ENCODE measurements around the gene CT47C1.

Gene CT47C1

DNA sequence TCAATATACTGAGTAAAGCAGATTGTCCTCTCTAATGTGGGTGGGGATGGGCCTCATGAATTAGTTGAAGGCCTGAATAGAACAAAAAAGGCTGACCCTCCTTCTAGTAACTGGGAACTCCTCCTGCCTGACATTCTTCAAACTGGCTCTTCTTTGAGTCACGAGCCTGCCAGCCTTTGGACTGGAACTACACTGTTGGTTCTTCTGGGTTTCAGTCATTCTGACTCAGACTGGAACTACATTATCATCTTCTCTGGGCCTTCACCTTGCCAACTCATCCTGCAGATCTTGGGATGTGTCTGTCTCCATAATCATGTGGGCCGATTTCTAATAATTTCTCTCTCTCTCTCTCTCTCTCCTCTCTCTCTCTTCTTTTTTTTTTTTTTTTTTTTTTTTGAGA, 26.9 kb upstream of the CT47C1 start:
- no peak overlapping the region for H3K4me3 ChIP-seq (replicated peaks; ENCODE audit: insufficient read depth, low read length)
- TF ChIP-seq SPI1 (IDR thresholded peaks at IDR 0.05; ENCODE audit: borderline replicate concordance, low read depth), result no peak
- TF ChIP-seq POLR2AphosphoS5 (IDR thresholded peaks at IDR 0.05; ENCODE audit: low read depth), result no peak
- TF ChIP-seq, protein P1, sequence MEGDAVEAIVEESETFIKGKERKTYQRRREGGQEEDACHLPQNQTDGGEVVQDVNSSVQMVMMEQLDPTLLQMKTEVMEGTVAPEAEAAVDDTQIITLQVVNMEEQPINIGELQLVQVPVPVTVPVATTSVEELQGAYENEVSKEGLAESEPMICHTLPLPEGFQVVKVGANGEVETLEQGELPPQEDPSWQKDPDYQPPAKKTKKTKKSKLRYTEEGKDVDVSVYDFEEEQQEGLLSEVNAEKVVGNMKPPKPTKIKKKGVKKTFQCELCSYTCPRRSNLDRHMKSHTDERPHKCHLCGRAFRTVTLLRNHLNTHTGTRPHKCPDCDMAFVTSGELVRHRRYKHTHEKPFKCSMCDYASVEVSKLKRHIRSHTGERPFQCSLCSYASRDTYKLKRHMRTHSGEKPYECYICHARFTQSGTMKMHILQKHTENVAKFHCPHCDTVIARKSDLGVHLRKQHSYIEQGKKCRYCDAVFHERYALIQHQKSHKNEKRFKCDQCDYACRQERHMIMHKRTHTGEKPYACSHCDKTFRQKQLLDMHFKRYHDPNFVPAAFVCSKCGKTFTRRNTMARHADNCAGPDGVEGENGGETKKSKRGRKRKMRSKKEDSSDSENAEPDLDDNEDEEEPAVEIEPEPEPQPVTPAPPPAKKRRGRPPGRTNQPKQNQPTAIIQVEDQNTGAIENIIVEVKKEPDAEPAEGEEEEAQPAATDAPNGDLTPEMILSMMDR (IDR thresholded peaks at IDR 0.05; ENCODE audit: insufficient read depth, low read length), result no peak
- TF ChIP-seq GABPA (IDR thresholded peaks at IDR 0.05; ENCODE audit: low read depth), result no peak
- TF ChIP-seq, protein P2, sequence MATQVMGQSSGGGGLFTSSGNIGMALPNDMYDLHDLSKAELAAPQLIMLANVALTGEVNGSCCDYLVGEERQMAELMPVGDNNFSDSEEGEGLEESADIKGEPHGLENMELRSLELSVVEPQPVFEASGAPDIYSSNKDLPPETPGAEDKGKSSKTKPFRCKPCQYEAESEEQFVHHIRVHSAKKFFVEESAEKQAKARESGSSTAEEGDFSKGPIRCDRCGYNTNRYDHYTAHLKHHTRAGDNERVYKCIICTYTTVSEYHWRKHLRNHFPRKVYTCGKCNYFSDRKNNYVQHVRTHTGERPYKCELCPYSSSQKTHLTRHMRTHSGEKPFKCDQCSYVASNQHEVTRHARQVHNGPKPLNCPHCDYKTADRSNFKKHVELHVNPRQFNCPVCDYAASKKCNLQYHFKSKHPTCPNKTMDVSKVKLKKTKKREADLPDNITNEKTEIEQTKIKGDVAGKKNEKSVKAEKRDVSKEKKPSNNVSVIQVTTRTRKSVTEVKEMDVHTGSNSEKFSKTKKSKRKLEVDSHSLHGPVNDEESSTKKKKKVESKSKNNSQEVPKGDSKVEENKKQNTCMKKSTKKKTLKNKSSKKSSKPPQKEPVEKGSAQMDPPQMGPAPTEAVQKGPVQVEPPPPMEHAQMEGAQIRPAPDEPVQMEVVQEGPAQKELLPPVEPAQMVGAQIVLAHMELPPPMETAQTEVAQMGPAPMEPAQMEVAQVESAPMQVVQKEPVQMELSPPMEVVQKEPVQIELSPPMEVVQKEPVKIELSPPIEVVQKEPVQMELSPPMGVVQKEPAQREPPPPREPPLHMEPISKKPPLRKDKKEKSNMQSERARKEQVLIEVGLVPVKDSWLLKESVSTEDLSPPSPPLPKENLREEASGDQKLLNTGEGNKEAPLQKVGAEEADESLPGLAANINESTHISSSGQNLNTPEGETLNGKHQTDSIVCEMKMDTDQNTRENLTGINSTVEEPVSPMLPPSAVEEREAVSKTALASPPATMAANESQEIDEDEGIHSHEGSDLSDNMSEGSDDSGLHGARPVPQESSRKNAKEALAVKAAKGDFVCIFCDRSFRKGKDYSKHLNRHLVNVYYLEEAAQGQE (IDR thresholded peaks at IDR 0.05; ENCODE audit: insufficient replicate concordance, low read depth), result no peak
- DNase-seq (ENCODE audit: low read depth in 1 of 2, low spot score in 1 of 2), result no peak
- no peak overlapping the region for H3K27ac ChIP-seq (replicated peaks)
- H3K27me3 ChIP-seq (ENCODE audit: insufficient read depth, poor library complexity, severe bottlenecking), result no peaks in the 10 kb centered on the region

DNA sequence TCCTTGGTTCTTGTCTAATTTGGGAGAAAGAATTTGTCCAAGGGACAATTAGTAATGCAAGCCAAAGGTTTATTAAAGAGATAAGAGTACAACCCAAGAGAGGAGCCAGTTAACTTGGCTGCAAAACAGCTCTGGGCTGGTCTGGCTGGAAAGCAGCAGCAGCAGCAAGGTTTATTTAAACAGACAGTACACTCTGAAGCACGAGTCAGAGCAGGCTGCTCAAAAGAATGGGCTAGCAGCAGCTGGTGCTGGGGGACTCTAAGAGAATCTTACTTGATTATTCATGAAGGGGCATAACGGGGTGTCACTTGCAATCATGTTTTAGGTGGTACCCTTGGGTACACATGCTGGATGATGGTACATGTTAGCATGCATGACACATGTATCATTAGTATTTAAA, 17.1 kb upstream of the CT47C1 start:
- Histone ChIP-seq H3K27me3 (ENCODE audit: insufficient read depth, poor library complexity, severe bottlenecking) (peaks cover 2% of the 10 kb centered on the region), H3K4me3 (replicated peaks; ENCODE audit: insufficient read depth, low read length) (no peak overlapping the region), H3K27ac (replicated peaks) (no peak overlapping the region)
- TF ChIP-seq, protein P1 (IDR thresholded peaks at IDR 0.05; ENCODE audit: insufficient read depth, low read length), result no peak
- TF ChIP-seq POLR2AphosphoS5 (IDR thresholded peaks at IDR 0.05; ENCODE audit: low read depth) (no peak), GABPA (IDR thresholded peaks at IDR 0.05; ENCODE audit: low read depth) (no peak), SPI1 (IDR thresholded peaks at IDR 0.05; ENCODE audit: borderline replicate concordance, low read depth) (no peak)
- TF ChIP-seq, protein P2 (IDR thresholded peaks at IDR 0.05; ENCODE audit: insufficient replicate concordance, low read depth), result no peak
- DNase-seq (ENCODE audit: low read depth in 1 of 2, low spot score in 1 of 2), result no peak

DNA sequence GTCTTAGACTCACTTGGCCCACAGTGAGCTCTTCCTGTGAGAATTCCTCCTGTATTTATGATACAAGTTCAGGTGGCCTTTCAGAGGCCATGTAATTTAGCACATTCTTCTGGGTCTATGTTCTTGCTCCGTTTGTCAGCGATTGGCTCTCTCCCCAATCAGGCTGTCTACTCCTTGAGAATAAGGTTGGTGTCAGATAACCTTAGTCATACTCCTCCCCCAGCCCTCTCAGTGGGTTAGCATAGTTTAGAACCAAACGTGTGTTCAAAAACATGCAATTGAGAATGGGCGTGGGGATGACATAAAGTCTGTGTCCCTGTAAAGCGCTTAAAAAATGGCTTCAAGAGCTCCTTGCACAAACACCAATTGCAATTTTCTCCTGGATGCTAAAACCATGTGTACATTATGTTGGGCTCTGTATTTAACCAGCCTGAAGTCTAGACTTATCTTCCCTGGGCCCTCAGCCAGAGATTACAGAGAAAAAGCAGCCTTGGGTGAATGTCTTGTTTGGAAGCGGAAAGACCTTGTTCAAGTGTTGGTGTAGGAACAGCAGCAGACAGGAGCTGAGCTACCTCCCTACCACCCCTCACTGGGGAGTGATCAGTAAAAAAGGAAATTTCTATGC, 9.9 kb upstream of the CT47C1 start:
- Histone ChIP-seq H3K27ac (replicated peaks) (no peak overlapping the region), H3K4me3 (replicated peaks; ENCODE audit: insufficient read depth, low read length) (no peak overlapping the region), H3K27me3 (ENCODE audit: insufficient read depth, poor library complexity, severe bottlenecking) (peaks cover 7% of the 10 kb centered on the region)
- DNase-seq (ENCODE audit: low read depth in 1 of 2, low spot score in 1 of 2), result no peak
- TF ChIP-seq, protein P1 (IDR thresholded peaks at IDR 0.05; ENCODE audit: insufficient read depth, low read length), result no peak
- TF ChIP-seq, protein P2 (IDR thresholded peaks at IDR 0.05; ENCODE audit: insufficient replicate concordance, low read depth), result no peak
- TF ChIP-seq SPI1 (IDR thresholded peaks at IDR 0.05; ENCODE audit: borderline replicate concordance, low read depth) (no peak), POLR2AphosphoS5 (IDR thresholded peaks at IDR 0.05; ENCODE audit: low read depth) (no peak), GABPA (IDR thresholded peaks at IDR 0.05; ENCODE audit: low read depth) (no peak)

Measured in HL-60 (cell line).